Measurements from ENCODE around the gene MARCHF10. TPM values are rescaled to one million over a fixed set of nuclear protein-coding genes. Genes with fewer than 3 reads are reported as not detected.

Gene MARCHF10
- total RNA-seq, 1 experiment from 2014 or later: not detected

DNA sequence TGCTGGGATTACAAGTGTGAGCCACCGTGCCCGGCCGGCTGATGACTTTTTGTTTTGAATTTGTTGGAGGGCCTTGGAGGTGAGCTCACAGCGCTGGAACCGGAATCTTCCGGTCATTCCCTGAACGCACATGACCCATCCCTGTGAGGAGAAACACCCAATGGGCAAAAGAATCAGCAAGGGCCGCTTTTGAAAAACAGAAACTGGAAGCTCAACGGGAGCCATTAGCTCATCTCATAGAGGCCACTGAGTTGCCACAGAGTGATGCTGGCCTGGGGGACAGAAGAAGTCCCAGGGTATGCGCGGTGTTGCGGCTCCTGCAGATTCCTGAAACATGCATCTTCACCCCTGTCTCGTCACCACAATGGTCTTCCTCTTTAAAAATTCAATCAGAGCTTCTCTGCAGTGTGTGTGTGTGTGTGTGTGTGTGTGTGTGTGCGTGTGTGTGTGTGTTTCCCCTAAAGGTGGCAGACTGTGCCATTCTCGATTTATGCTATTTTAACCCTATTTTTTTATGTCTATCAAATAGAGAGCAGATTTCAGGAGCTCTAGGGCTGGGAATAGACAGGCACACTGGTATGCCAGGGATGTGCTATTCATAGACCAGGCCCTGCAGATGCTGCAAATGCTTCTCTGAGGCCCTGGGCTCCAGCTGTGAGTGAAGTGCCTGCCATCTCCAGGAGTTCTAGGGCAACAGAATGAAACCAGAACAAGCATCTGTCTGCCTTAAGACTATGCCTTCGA, 68.3 kb downstream of the MARCHF10 start:
- no peak for DNase-seq

DNA sequence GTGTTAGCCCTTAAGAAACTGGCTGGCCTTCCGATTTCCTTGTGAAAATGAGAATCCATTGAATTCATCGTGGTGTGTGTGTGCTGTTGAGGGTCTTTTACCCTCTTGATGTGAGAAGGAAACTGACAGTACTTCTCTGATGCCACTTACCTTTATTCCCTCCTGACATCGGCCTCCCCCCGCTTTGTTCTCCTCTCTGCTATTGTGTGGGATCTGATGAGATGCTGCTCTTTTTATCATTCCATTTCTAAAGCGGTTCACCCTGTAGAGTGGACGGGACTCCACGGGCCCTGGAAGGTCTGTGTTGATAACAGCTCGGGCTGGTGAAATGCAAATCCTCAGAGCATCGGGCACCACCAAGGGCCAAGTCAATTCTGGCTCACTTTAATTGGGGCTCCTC, 69.8 kb downstream of the MARCHF10 start:
- no peak overlapping the region for H3K27ac ChIP-seq
- no peaks in the 10 kb centered on the region for H3K9me3 ChIP-seq (replicated peaks)
- no peaks in the 10 kb centered on the region for H3K36me3 ChIP-seq
- no peak overlapping the region for H3K4me3 ChIP-seq
- H3K27me3 ChIP-seq: no peaks in the 10 kb centered on the region
- DNase-seq: no peak
- H3K4me1 ChIP-seq: no peaks in the 10 kb centered on the region

More for the DNA sequence above, 68.3 kb downstream of the MARCHF10 start:
- no peak overlapping the region for H3K4me3 ChIP-seq
- H3K4me1 ChIP-seq: no peaks in the 10 kb centered on the region
- H3K36me3 ChIP-seq: no peaks in the 10 kb centered on the region
- no peaks in the 10 kb centered on the region for H3K9me3 ChIP-seq (replicated peaks)
- no peaks in the 10 kb centered on the region for H3K27me3 ChIP-seq
- no peak overlapping the region for H3K27ac ChIP-seq

DNA sequence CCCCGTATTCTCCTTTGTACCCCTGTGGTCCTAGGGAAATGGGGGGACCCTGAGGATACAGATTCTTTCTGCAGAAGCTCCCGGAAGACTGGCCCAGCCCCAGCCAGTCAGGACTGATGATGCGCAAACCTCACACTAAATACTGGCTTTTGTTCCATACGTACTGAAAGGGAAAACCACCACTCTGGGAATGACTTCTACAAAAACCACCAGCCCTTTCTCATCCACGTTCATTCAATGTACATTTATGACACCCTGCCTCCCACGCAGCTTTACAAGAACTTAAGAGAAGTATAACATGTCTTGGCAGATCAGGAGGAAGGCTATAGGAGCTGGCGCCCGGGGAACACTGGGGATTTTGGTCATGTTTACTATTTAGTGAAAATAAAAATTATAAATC, 70.6 kb downstream of the MARCHF10 start:
- no peak for DNase-seq
- H3K27me3 ChIP-seq: no peaks in the 10 kb centered on the region
- H3K27ac ChIP-seq: no peak overlapping the region
- no peaks in the 10 kb centered on the region for H3K36me3 ChIP-seq
- no peaks in the 10 kb centered on the region for H3K4me1 ChIP-seq
- H3K9me3 ChIP-seq (replicated peaks): no peaks in the 10 kb centered on the region
- H3K4me3 ChIP-seq: no peak overlapping the region

DNA sequence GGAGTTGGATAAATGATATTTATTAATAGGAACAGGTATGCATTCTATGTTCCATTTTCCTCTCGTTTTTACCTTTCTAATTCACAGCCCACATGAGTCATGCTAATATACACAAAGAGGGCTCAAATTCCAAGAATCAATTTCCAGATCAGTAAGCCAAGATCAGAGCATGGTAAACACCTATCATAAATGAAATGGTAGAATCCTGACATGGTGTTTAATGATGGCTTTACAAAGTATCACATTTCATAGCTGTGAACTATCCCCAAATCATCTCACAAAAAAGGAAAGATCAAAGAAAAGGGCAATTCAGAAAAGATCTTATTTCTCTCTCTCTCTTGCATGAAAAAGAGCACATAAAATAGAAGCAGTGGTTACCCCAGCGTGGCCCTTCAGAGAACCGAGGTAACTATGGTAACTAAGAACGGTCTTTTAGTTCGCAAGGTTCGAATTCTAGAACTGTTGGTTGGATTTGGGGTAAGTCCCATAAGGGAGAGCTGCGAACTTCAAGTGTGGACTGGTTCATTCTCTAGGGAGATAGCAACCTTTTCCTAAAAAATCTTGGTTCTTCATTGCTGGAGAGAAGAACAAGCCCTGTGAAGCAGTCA, 73.0 kb downstream of the MARCHF10 start:
- H3K27ac ChIP-seq: no peak overlapping the region

DNA sequence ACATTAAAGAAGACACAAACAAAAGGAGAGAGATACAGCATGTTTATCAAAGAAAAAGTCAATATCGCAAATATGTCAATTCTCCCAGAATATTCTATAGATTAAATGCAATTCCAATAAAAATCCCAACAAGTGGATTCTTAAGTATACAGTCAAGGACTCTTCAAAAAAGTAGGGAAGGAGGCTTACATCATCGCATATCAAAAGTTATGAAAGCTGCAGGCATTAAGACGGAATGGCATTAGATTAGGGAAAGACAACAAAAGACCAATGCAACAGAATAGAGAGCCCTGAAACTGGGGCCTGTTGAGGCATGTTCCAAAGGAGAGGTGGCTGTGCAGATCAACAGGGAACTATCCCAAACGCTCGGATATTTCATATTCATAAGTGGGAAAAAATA, 76.0 kb downstream of the MARCHF10 start:
- no peak overlapping the region for H3K27ac ChIP-seq
- no peak for DNase-seq

More for the DNA sequence above, 73.0 kb downstream of the MARCHF10 start:
- Histone ChIP-seq H3K9me3 (replicated peaks) (no peaks in the 10 kb centered on the region), H3K4me3 (no peak overlapping the region), H3K4me1 (no peaks in the 10 kb centered on the region), H3K27me3 (no peaks in the 10 kb centered on the region), H3K36me3 (no peaks in the 10 kb centered on the region)
- no peak for DNase-seq

GRCh38 chr17:62727916-62728672, 80.0 kb downstream of the MARCHF10 start:
- H3K4me3 ChIP-seq: no peak overlapping the region
- peak; percentile 41 to 62 for DNase-seq
- H3K9me3 ChIP-seq (replicated peaks): no peaks in the 10 kb centered on the region
- H3K27ac ChIP-seq: no peak overlapping the region
- H3K4me1 ChIP-seq: peaks cover 17% of the 10 kb centered on the region
- no peaks in the 10 kb centered on the region for H3K36me3 ChIP-seq
- no peaks in the 10 kb centered on the region; the same call in 1 of the 2 replicates for H3K27me3 ChIP-seq

More for the DNA sequence above, 76.0 kb downstream of the MARCHF10 start:
- Histone ChIP-seq H3K27me3 (no peaks in the 10 kb centered on the region), H3K9me3 (replicated peaks) (no peaks in the 10 kb centered on the region), H3K4me1 (peaks cover 6% of the 10 kb centered on the region), H3K4me3 (no peak overlapping the region), H3K36me3 (no peaks in the 10 kb centered on the region)

GRCh38 chr17:62725791-62726249, 82.3 kb downstream of the MARCHF10 start:
- no peaks in the 10 kb centered on the region for H3K9me3 ChIP-seq (replicated peaks)
- peaks cover 17% of the 10 kb centered on the region for H3K4me1 ChIP-seq
- H3K27me3 ChIP-seq: no peaks in the 10 kb centered on the region; the same call in 1 of the 2 replicates
- DNase-seq: no peak
- H3K36me3 ChIP-seq: no peaks in the 10 kb centered on the region
- H3K4me3 ChIP-seq: no peak overlapping the region
- H3K27ac ChIP-seq: no peak overlapping the region

- Histone ChIP-seq H3K27ac (no peak overlapping the region), H3K36me3 (no peaks in the 10 kb centered on the region), H3K27me3 (no peaks in the 10 kb centered on the region; the same call in 1 of the 2 replicates), H3K9me3 (replicated peaks) (no peaks in the 10 kb centered on the region), H3K4me3 (no peak overlapping the region), H3K4me1 (peaks cover 17% of the 10 kb centered on the region)
- DNase-seq: no peak
Observed at GRCh38 chr17:62724398-62725146, 83.5 kb downstream of the MARCHF10 start.

DNA sequence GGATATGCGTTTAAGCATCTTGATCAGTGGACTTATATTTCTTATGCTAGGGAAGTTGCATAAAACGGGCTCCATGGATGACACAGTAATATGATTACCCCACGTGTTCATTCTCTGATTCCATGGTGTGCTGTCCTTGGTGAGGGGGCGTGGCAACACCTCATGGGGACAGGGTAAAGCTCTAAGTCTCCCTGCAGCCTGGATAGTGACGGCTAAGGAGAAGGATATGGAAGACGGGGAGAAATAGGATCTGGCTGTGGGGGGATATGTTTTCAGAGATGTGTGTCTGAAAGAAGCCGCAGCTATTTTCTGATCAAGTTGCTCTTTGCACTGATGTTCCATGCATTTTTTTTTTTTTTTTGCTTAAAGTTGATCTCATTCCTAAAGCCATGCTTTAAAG, 84.3 kb downstream of the MARCHF10 start:
- Histone ChIP-seq H3K4me1 (peaks cover 17% of the 10 kb centered on the region), H3K27me3 (no peaks in the 10 kb centered on the region; the same call in 1 of the 2 replicates), H3K36me3 (no peaks in the 10 kb centered on the region), H3K27ac (no peak overlapping the region), H3K9me3 (replicated peaks) (no peaks in the 10 kb centered on the region), H3K4me3 (no peak overlapping the region)
- peak; percentile 42 to 66 for DNase-seq

- Histone ChIP-seq H3K9me3 (replicated peaks) (no peaks in the 10 kb centered on the region), H3K27ac (no peak overlapping the region), H3K27me3 (no peaks in the 10 kb centered on the region; the same call in 1 of the 2 replicates), H3K4me1 (peaks cover 11% of the 10 kb centered on the region), H3K36me3 (no peaks in the 10 kb centered on the region), H3K4me3 (no peak overlapping the region)
- DNase-seq: no peak
Observed at GRCh38 chr17:62722625-62723024, 85.5 kb downstream of the MARCHF10 start.

GRCh38 chr17:62720126-62720850, 87.8 kb downstream of the MARCHF10 start:
- H3K36me3 ChIP-seq: no peaks in the 10 kb centered on the region
- no peak overlapping the region for H3K27ac ChIP-seq
- 0 out of 2 replicates have a peak, but pooled peaks cover 3% of the 10 kb centered on the region for H3K4me1 ChIP-seq
- H3K27me3 ChIP-seq: no peaks in the 10 kb centered on the region; the same call in 1 of the 2 replicates
- H3K9me3 ChIP-seq (replicated peaks): no peaks in the 10 kb centered on the region
- H3K4me3 ChIP-seq: no peak overlapping the region
- DNase-seq: peak in 1 of 2 experiments; percentile 27

DNA sequence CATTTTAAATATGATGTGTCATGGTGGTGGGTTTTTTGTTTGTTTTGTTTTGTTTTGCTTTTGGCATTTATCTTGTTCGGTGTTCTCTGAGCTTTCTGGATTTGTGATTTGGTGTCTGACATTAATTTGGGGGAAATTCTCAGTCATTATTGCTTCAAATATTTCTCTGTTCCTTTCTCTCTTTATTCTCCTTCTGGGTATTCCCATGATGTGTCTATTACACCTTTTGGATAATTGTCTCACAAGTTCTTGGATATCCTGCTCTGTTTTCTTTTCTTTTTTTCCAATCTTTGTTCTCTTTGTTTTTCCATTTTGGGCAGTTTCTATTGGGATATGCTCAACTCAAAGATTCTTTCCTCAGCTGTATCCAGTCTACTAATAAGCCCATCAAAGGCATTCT, 88.5 kb downstream of the MARCHF10 start:
- no peak overlapping the region for H3K27ac ChIP-seq
- no peaks in the 10 kb centered on the region for H3K36me3 ChIP-seq
- no peak overlapping the region for H3K4me3 ChIP-seq
- 0 out of 2 replicates have a peak, but pooled peaks cover 3% of the 10 kb centered on the region for H3K4me1 ChIP-seq
- DNase-seq: no peak
- no peaks in the 10 kb centered on the region for H3K27me3 ChIP-seq
- H3K9me3 ChIP-seq (replicated peaks): no peaks in the 10 kb centered on the region

DNA sequence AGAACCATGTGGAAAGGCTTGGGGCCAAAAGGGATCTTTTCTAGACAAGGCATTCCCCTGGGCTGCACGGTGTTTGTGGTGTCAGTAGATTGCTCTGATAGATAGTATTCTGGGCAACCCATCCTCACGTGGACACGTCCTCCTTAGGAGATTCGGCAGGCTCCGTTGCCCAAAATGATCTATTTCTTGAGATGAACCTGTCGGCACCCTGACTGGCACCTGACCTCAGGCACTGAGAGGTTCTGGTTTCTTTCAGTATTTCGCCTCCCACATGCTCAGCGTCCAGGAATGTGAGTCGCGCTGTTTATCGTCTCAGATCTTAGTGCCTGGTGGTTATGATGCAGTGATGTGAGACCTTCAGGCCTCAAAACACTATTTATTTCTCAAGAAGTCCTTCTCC, 89.7 kb downstream of the MARCHF10 start:
- Histone ChIP-seq H3K36me3 (no peaks in the 10 kb centered on the region), H3K4me3 (no peak overlapping the region), H3K27me3 (no peaks in the 10 kb centered on the region), H3K4me1 (no peaks in the 10 kb centered on the region), H3K27ac (no peak overlapping the region), H3K9me3 (replicated peaks) (no peaks in the 10 kb centered on the region)
- no peak for DNase-seq

GRCh38 chr17:62717889-62718288, 90.2 kb downstream of the MARCHF10 start:
- Histone ChIP-seq H3K36me3 (no peaks in the 10 kb centered on the region), H3K27ac (no peak overlapping the region), H3K4me3 (no peak overlapping the region), H3K4me1 (no peaks in the 10 kb centered on the region), H3K27me3 (no peaks in the 10 kb centered on the region), H3K9me3 (replicated peaks) (no peaks in the 10 kb centered on the region)
- no peak for DNase-seq
